Hepatocyte (in vitro differentiated cells): ENCODE measurements around the gene GIPC2. TPM values are rescaled to one million over a fixed set of nuclear protein-coding genes. Genes with fewer than 3 reads are reported as not detected.
A peak's percentile ranks its signal among the peaks of the same experiment; 100 is the strongest.

ENCODE experiments used
- DNase-seq: peaks from one replicate; pipeline ENCODE4 v3.0.0-alpha.2; 2016; ENCODE audit warnings: low spot score
- H2AFZ ChIP-seq: fragments of 200-600 bp; sonication (generic); 2 replicates; pipeline ENCODE4 v1.6.0; 2016; ENCODE audit warnings: antibody characterized with exemption, mild to moderate bottlenecking
- H3K27ac ChIP-seq: fragments of 200-600 bp; sonication (generic); 2 replicates; pipeline ENCODE4 v1.5.1; 2016; ENCODE audit warnings: mild to moderate bottlenecking
- H3K27me3 ChIP-seq: fragments of 200-600 bp; sonication (generic); 2 replicates; pipeline ENCODE4 v1.6.1; 2016
- H3K36me3 ChIP-seq: fragments of 200-600 bp; sonication (generic); replicated peaks from 2 replicates; pipeline ENCODE4 v1.5.1; 2016; ENCODE audit warnings: low read depth; ENCODE audit not compliant: insufficient read depth
- H3K4me1 ChIP-seq: fragments of 200-600 bp; sonication (generic); 2 replicates; pipeline ENCODE4 v1.5.1; 2016; ENCODE audit warnings: mild to moderate bottlenecking, moderate library complexity; ENCODE audit not compliant: insufficient read depth
- H3K4me2 ChIP-seq: fragments of 200-600 bp; sonication (generic); 2 replicates; pipeline ENCODE4 v1.6.0; 2016
- H3K4me3 ChIP-seq: fragments of 200-600 bp; sonication (generic); 2 replicates; pipeline ENCODE4 v1.5.1; 2016; ENCODE audit warnings: mild to moderate bottlenecking
- H3K79me2 ChIP-seq: fragments of 200-600 bp; sonication (generic); 2 replicates; pipeline ENCODE4 v1.6.0; 2017; ENCODE audit warnings: mild to moderate bottlenecking
- H3K9me2 ChIP-seq: fragments of 200-600 bp; sonication (generic); replicated peaks from 2 replicates; pipeline ENCODE4 v1.6.0; 2017; ENCODE audit warnings: mild to moderate bottlenecking; ENCODE audit not compliant: insufficient read depth
- H3K9me3 ChIP-seq: fragments of 200-600 bp; sonication (generic); 2 replicates; pipeline ENCODE4 v1.5.1; 2016; ENCODE audit warnings: low read depth, mild to moderate bottlenecking
- H4K20me1 ChIP-seq: fragments of 200-600 bp; sonication (generic); 2 replicates; pipeline ENCODE4 v1.6.0; 2016; ENCODE audit warnings: mild to moderate bottlenecking; ENCODE audit not compliant: insufficient read depth, poor library complexity, severe bottlenecking
- EZH2 ChIP-seq: fragments of 200-600 bp; sonication (generic); IDR thresholded peaks from 2 replicates; pipeline ENCODE4 v1.6.1; 2016; ENCODE audit warnings: antibody characterized with exemption, mild to moderate bottlenecking, borderline replicate concordance
- EZH2phosphoT487 ChIP-seq: fragments of 200-600 bp; sonication (generic); IDR thresholded peaks from one replicate; pipeline ENCODE4 v1.6.1; 2018; ENCODE audit warnings: antibody characterized with exemption, mild to moderate bottlenecking, low read depth, moderate library complexity; ENCODE audit not compliant: unreplicated experiment, severe bottlenecking
- WGBS: methylation state at CpG from one replicate; pipeline ENCODE4 v1.1.6; 2016; ENCODE audit warnings: low lambda C conversion rate; ENCODE audit errors: missing lambda C conversion rate; 5-methylcytosine and 5-hydroxymethylcytosine counted together
- polyA plus RNA-seq: library from polyadenylated mRNA; unstranded; fragments of >200 nt; fragmentation: Nextera tagmentation; extraction: Ambion mirVana; gene quantifications from 2 replicates; pipeline ENCODE4 v1.2.1, GENCODE V29; 2016
- total RNA-seq: library from RNA; depleted of rRNA; stranded (reverse); fragments of >200 nt; gene quantifications from 2 replicates; pipeline ENCODE4 v1.2.3, GENCODE V29; 2014
- TF ChIP-seq, protein P1 (sequence below): fragments of 200-600 bp; sonication (generic); IDR thresholded peaks from 2 replicates; pipeline ENCODE4 v1.5.1; 2016; ENCODE audit warnings: antibody characterized with exemption, mild to moderate bottlenecking; ENCODE audit not compliant: poor library complexity

GIPC2 gene
- total and polyA plus RNA-seq, 2 experiments from 2014 or later, result 16.9 to 24.0 TPM

DNA sequence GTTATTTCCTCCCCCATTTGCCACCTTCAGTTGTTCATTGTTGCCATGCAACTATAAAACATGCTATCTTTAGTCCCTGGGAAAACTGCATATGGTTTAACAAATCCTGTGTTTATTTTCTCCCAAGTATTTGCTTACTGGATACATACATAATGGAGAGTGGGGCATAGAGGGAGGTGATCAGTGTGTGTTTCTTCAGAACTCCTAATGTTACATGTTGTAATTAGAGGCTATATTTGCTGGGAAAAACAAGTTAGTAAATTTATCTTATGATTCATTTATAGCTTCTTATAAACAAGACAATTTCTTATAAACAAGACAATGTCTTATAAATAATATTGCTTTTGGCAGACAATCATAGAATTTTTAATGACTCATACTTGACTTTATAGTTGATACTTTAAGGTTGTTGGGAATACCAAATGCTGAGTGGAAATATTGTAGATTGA lies 7.3 kb upstream of the GIPC2 start:
- Histone ChIP-seq H4K20me1 (no peaks in the 10 kb centered on the region), H3K79me2 (no peaks in the 10 kb centered on the region), H3K4me3 (no peak overlapping the region), H3K4me1 (no peaks in the 10 kb centered on the region), H3K27me3 (no peaks in the 10 kb centered on the region), H3K36me3 (no peaks in the 10 kb centered on the region), H2AFZ (no peak overlapping the region), H3K4me2 (no peak overlapping the region), H3K27ac (no peak overlapping the region), H3K9me3 (no peaks in the 10 kb centered on the region), H3K9me2 (no peaks in the 10 kb centered on the region)
- DNase-seq, result no peak
- TF ChIP-seq, protein P1, sequence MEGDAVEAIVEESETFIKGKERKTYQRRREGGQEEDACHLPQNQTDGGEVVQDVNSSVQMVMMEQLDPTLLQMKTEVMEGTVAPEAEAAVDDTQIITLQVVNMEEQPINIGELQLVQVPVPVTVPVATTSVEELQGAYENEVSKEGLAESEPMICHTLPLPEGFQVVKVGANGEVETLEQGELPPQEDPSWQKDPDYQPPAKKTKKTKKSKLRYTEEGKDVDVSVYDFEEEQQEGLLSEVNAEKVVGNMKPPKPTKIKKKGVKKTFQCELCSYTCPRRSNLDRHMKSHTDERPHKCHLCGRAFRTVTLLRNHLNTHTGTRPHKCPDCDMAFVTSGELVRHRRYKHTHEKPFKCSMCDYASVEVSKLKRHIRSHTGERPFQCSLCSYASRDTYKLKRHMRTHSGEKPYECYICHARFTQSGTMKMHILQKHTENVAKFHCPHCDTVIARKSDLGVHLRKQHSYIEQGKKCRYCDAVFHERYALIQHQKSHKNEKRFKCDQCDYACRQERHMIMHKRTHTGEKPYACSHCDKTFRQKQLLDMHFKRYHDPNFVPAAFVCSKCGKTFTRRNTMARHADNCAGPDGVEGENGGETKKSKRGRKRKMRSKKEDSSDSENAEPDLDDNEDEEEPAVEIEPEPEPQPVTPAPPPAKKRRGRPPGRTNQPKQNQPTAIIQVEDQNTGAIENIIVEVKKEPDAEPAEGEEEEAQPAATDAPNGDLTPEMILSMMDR, result no peak
- TF ChIP-seq EZH2phosphoT487 (no peak), EZH2 (no peak)

DNA sequence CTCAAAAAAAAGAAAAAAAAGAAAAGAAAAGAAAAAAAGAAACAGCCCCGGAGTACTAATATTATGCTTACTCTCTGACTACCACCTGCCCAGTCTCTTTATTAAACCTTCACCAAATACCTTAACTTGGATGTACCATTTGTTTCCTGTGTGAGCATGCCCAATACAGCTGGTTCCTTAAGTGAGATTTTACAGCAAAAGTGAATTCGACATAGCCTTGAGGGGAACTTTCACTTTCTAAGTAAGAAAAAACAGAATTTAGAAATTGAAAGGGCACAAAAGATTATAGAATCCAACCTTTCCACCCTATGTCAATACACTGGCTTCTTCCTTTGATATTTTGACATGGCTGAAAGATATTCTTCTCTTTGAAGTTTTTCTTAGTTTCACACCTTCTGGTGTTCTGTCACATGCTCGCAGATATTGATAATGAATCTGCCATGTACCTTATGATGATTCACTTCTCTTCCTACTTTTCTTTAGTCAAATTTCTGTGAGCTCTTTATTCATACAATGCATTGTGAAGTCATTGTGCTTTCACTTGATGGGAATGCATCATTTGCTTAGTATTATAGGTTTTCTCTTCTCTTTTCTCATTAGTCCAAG lies 5.2 kb upstream of the GIPC2 start:
- Histone ChIP-seq H3K27ac (no peak overlapping the region), H3K4me3 (no peak overlapping the region), H3K79me2 (no peaks in the 10 kb centered on the region), H4K20me1 (no peaks in the 10 kb centered on the region), H3K9me2 (no peaks in the 10 kb centered on the region), H3K4me1 (peaks cover 4% of the 10 kb centered on the region), H3K27me3 (peaks cover 9% of the 10 kb centered on the region), H3K4me2 (no peak overlapping the region), H3K9me3 (no peaks in the 10 kb centered on the region), H3K36me3 (no peaks in the 10 kb centered on the region), H2AFZ (no peak overlapping the region)
- DNase-seq, result no peak
- WGBS, result 76% methylated on average over 3 of the region's 3 CpGs
- TF ChIP-seq, protein P1, result no peak
- TF ChIP-seq EZH2phosphoT487 (no peak), EZH2 (no peak)

DNA sequence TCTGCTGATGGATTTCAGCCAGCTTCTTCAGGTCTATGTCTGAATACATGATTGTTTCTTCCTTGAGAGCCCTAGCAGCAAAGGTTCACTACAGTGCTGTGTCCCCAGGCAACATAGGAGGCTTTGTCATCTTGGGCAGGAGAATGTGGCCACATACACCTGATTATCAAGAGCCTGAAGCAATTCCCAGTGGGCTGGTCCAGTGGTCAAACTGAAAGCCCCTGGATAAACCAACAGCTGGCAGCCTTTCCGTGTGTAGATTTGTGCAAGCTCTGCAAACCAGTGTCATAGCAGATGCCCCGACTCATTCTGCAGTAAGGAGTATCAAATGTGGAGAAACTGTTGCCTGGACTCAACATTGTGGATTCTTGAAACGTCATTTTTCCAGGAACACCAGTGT lies 2.3 kb upstream of the GIPC2 start:
- Histone ChIP-seq H3K27me3 (peaks cover 25% of the 10 kb centered on the region), H3K4me2 (peak overlapping the region; percentile 26), H4K20me1 (peaks cover 5% of the 10 kb centered on the region), H2AFZ (no peak overlapping the region), H3K9me2 (no peaks in the 10 kb centered on the region), H3K36me3 (no peaks in the 10 kb centered on the region), H3K79me2 (peaks cover 5% of the 10 kb centered on the region), H3K4me1 (peaks cover 8% of the 10 kb centered on the region), H3K4me3 (no peak overlapping the region), H3K9me3 (no peaks in the 10 kb centered on the region), H3K27ac (no peak overlapping the region)
- no peak for DNase-seq
- 76% methylated on average over 3 of the region's 3 CpGs for WGBS
- TF ChIP-seq, protein P1, result no peak
- no peak for TF ChIP-seq EZH2
- no peak for TF ChIP-seq EZH2phosphoT487
